Testis (tissue), 2 donors: ENCODE results near the gene RXYLT1.

Experiments used
- POLR2A ChIP-seq: fragments of 450-650 bp; IDR thresholded peaks from one replicate; pipeline ENCODE4 v1.6.1; 2017; ENCODE audit warnings: antibody characterized with exemption, mild to moderate bottlenecking, moderate library complexity
- TF ChIP-seq, protein P1 (sequence below), 3 experiments: fragments of 450-650 bp in 2 of 3; fragments of 200-600 bp in 1 of 3; sonication (generic) in 1 of 3; IDR thresholded peaks; one replicate each; pipeline ENCODE4 v1.5.1; 2016 to 2019; ENCODE audit warnings: antibody characterized with exemption in 3 of 3, mild to moderate bottlenecking in 2 of 3, moderate library complexity in 1 of 3

DNA sequence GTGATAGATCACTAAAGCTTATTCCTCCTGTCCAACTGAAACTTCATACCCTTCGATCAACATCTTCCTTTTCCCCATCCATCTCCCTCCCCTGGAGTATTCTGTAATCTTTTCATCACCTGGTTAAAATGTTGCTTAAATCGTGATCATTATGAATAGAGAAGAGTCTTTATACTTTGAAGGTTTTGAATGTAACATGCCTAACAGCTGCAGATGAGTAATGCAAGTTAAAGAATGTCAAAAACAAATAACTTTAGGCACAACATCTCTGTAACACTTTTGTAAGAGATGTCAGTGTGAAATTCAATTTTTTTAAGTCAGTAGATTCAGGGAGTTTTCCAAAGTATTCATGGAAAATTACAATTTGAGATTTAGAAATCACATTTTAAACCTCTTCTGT lies 25.0 kb downstream of the RXYLT1 start:
- no peak for TF ChIP-seq POLR2A
- TF ChIP-seq, protein P1, sequence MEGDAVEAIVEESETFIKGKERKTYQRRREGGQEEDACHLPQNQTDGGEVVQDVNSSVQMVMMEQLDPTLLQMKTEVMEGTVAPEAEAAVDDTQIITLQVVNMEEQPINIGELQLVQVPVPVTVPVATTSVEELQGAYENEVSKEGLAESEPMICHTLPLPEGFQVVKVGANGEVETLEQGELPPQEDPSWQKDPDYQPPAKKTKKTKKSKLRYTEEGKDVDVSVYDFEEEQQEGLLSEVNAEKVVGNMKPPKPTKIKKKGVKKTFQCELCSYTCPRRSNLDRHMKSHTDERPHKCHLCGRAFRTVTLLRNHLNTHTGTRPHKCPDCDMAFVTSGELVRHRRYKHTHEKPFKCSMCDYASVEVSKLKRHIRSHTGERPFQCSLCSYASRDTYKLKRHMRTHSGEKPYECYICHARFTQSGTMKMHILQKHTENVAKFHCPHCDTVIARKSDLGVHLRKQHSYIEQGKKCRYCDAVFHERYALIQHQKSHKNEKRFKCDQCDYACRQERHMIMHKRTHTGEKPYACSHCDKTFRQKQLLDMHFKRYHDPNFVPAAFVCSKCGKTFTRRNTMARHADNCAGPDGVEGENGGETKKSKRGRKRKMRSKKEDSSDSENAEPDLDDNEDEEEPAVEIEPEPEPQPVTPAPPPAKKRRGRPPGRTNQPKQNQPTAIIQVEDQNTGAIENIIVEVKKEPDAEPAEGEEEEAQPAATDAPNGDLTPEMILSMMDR (IDR thresholded peaks at IDR 0.05), result no peak
